ENCODE results near the gene MAGEB6B.

- TF ChIP-seq POLR2A (IDR thresholded peaks at IDR 0.05; ENCODE audit: low read length) (no peak), GATA1 (IDR thresholded peaks at IDR 0.05; ENCODE audit: low read depth, low read length) (no peak)
These were observed 31.8 kb downstream of the MAGEB6B start, which contains the start of gene MAGEB6 for GRCh38 chrX:26192204-26192603.

All from erythroblast (primary cell).